Measurements from ENCODE around the gene ELF2. TPM values are rescaled to one million over a fixed set of nuclear protein-coding genes. Genes with fewer than 3 reads are reported as not detected.

ELF2 gene
- polyA plus RNA-seq, 3 donors: 14.0 to 34.3 (median 18.9) TPM

DNA sequence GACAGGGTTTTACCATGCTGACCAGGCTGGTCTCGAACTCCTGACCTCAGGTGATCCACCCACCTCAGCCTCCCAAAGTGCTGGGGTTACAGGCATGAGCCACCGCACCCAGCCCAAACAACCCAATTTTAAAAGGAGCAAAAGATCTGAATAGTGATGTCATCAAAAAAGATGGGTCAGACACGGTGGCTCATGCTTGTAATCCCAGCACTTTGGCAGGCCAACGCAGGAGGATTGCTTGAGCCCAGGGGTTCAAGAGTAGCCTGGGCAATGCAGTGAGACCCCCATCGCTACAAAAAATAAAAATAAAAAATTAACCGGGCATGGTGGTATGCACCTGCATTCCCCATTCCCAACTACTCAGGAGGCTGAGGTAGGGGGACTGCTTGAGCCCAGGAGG is 6.1 kb downstream of the ELF2 start:
- peaks cover 22 to 41% of the 10 kb centered on the region in 2 donors for H3K4me1 ChIP-seq (ENCODE audit: control insufficient read depth in 1 of 2, insufficient read depth in 2 of 2, low read length in 2 of 2)
- no peak overlapping the region for H3K4me3 Mint-ChIP-seq
- no peaks in the 10 kb centered on the region for H3K9me3 Mint-ChIP-seq
- no peaks in the 10 kb centered on the region for H3K9me3 ChIP-seq (replicated peaks in 1 of 2; ENCODE audit: control insufficient read depth in 1 of 2, insufficient read depth in 1 of 2, low read length in 2 of 2)
- TF ChIP-seq, protein P1, sequence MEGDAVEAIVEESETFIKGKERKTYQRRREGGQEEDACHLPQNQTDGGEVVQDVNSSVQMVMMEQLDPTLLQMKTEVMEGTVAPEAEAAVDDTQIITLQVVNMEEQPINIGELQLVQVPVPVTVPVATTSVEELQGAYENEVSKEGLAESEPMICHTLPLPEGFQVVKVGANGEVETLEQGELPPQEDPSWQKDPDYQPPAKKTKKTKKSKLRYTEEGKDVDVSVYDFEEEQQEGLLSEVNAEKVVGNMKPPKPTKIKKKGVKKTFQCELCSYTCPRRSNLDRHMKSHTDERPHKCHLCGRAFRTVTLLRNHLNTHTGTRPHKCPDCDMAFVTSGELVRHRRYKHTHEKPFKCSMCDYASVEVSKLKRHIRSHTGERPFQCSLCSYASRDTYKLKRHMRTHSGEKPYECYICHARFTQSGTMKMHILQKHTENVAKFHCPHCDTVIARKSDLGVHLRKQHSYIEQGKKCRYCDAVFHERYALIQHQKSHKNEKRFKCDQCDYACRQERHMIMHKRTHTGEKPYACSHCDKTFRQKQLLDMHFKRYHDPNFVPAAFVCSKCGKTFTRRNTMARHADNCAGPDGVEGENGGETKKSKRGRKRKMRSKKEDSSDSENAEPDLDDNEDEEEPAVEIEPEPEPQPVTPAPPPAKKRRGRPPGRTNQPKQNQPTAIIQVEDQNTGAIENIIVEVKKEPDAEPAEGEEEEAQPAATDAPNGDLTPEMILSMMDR (IDR thresholded peaks at IDR 0.05): no peak
- H3K36me3 Mint-ChIP-seq: peaks cover 0 to 3% of the 10 kb centered on the region in 2 donors
- H3K27me3 Mint-ChIP-seq (ENCODE audit: low read depth in 3 of 3): no peaks in the 10 kb centered on the region
- H3K27me3 ChIP-seq (ENCODE audit: control insufficient read depth in 2 of 2, insufficient read depth in 2 of 2, low read length in 2 of 2): no peaks in the 10 kb centered on the region
- no peak overlapping the region for H3K4me2 ChIP-seq (replicated peaks; ENCODE audit: extremely low read depth, low read length, poor library complexity, severe bottlenecking)
- DNase-seq: no peak
- H3K4me3 ChIP-seq (replicated peaks in 1 of 3; ENCODE audit: low read depth in 2 of 3, low read length in 3 of 3): no peak overlapping the region
- 92% methylated on average over 2 of the region's 6 CpGs for WGBS (ENCODE audit: insufficient coverage)
- no peak overlapping the region for H3K9ac ChIP-seq (ENCODE audit: insufficient read depth, low read length, poor library complexity, severe bottlenecking)
- H3K4me1 Mint-ChIP-seq: peaks cover 46% of the 10 kb centered on the region
- peaks cover 100% of the 10 kb centered on the region for H3K79me2 ChIP-seq (ENCODE audit: insufficient read depth, low read length)
- no peaks in the 10 kb centered on the region for H3K36me3 ChIP-seq (replicated peaks in 1 of 2; ENCODE audit: control insufficient read depth in 1 of 2, insufficient read depth in 2 of 2, low read length in 2 of 2)
- intact Hi-C loops (cut with micrococcal nuclease): loop anchor here in 1 of 2 donors (10.0 kb wide), 2 partner anchors 54 to 86 kb away; no protein-coding TSS in a partner anchor
- peaks cover 97% of the 10 kb centered on the region for H4K20me1 ChIP-seq (ENCODE audit: insufficient read depth, low read length)
- H3K27ac ChIP-seq (ENCODE audit: low read depth in 1 of 2, low read length in 2 of 2): no peak overlapping the region
- H2AFZ ChIP-seq (ENCODE audit: insufficient read depth, low read depth, low read length, poor library complexity, severe bottlenecking): no peak overlapping the region
- H3K27ac Mint-ChIP-seq: peak overlapping the region in 1 of 7 donors; percentile 27

DNA sequence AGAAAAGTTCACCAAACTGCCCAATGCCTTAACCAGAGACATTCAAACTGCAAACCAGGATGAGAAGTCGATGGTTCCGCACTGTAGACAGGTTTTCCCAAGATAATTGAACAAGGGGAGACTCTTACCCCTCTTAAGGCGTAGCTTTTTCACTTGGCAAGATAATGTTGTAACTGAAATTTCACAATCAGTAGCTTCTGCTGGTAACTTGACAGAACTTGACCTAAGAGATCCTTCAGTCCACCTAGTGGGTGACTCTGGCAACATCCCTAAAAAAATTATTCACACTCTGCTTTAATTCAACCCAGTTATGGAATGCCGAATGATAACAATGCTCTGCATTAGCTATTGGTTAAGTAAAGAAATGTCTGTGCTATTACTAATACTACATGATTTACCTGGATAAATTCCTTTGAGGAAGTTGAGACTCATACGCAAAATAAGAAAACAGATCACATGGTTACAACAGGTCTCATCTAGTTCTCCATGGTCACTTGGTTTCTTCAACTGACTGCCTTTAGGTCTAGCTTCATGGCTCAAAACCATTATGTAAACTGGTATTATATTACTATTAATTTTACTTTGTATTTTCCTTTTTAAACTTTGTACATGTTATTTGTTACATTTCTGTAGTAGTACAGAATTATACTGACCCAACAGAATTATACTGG is 9.1 kb downstream of the ELF2 start:
- Histone ChIP-seq H3K9me3 (replicated peaks in 1 of 2; ENCODE audit: control insufficient read depth in 1 of 2, insufficient read depth in 1 of 2, low read length in 2 of 2) (no peaks in the 10 kb centered on the region), H2AFZ (ENCODE audit: insufficient read depth, low read depth, low read length, poor library complexity, severe bottlenecking) (no peak overlapping the region), H3K4me3 (replicated peaks in 1 of 3; ENCODE audit: low read depth in 2 of 3, low read length in 3 of 3) (peak overlapping the region in 1 of 3 experiments; percentile 30), H3K79me2 (ENCODE audit: insufficient read depth, low read length) (peaks cover 100% of the 10 kb centered on the region), H3K4me2 (replicated peaks; ENCODE audit: extremely low read depth, low read length, poor library complexity, severe bottlenecking) (peak overlapping the region; percentile 48), H3K36me3 (replicated peaks in 1 of 2; ENCODE audit: control insufficient read depth in 1 of 2, insufficient read depth in 2 of 2, low read length in 2 of 2) (no peaks in the 10 kb centered on the region), H3K27me3 (ENCODE audit: control insufficient read depth in 2 of 2, insufficient read depth in 2 of 2, low read length in 2 of 2) (no peaks in the 10 kb centered on the region), H3K9ac (ENCODE audit: insufficient read depth, low read length, poor library complexity, severe bottlenecking) (no peak overlapping the region), H3K27ac (ENCODE audit: low read depth in 1 of 2, low read length in 2 of 2) (peak overlapping the region in 1 of 2 donors; percentile 62), H4K20me1 (ENCODE audit: insufficient read depth, low read length) (peaks cover 97% of the 10 kb centered on the region), H3K4me1 (ENCODE audit: control insufficient read depth in 1 of 2, insufficient read depth in 2 of 2, low read length in 2 of 2) (peaks cover 22 to 43% of the 10 kb centered on the region in 2 donors)
- H3K27ac Mint-ChIP-seq: peak overlapping the region; percentile 25 to 92 (median 83)
- DNase-seq: peak; percentile 49 to 91 (median 75)
- H3K36me3 Mint-ChIP-seq: peaks cover 0 to 6% of the 10 kb centered on the region in 2 donors
- peak overlapping the region in 1 of 2 donors; percentile 69 for H3K4me3 Mint-ChIP-seq
- H3K4me1 Mint-ChIP-seq: peaks cover 52% of the 10 kb centered on the region
- WGBS (ENCODE audit: insufficient coverage): 25% methylated on average over 2 of the region's 5 CpGs
- no peaks in the 10 kb centered on the region for H3K9me3 Mint-ChIP-seq
- no peaks in the 10 kb centered on the region for H3K27me3 Mint-ChIP-seq (ENCODE audit: low read depth in 3 of 3)
- TF ChIP-seq, protein P1 (IDR thresholded peaks at IDR 0.05): peak; percentile 89
- intact Hi-C loops (cut with micrococcal nuclease): no loop called here
